ENCODE results near the gene TCF23.
"Not testable (repeated sequence)": the region's sequence is repeated elsewhere in the genome, so short reads cannot be mapped to it uniquely, and the experiment has no call there.

The TCF23 gene

DNA sequence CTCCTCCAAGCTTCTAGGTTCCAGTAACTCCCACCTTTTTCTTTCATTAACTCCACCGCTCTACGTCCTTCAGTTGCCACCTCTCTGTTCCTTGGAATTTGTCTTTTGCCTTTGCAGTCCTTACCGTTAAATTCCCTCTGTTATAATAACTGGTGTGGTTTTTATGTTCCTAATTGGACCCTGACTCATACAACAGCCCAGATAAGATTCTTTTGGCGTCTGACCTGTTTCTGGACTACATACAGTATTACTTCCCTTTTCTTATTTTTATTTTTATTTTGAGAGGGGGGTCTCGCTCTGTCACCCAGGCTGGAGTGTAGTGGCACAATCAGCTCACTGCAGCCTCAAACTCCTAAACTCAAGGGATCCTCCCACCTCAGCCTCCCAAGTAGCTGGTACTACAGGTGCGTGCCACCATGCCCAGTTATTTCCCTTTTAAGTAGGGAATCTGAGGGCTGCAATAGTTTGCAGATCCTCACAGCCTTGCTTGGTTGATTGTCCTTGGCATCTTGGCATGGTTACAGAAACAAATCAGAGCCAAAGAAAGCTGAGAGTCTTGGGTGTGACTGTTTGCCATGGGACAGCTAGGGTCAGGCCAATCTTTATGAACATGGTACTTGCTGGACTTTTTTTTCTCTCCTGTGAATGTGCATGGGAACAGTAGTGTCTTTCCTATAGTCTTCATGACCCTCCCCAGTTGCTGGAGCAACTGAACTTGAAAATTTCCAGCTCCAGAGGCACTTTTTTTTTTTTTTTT lies 22.0 kb downstream of the TCF23 start:
- no peak for TF ChIP-seq ZBTB8A (tag by site-specific recombination; IDR thresholded peaks at IDR 0.05)
- 0 out of 2 replicates have a peak, but pooled peaks have one; percentile 25 for TF ChIP-seq ZNF692 (tag by site-specific recombination; IDR thresholded peaks at IDR 0.05)
- POLR2A ChIA-PET, result interaction anchor here (0.7 kb wide), 1 partner anchor 20 kb away, joined by 3 read pairs; no protein-coding TSS in a partner anchor
- H3K9me3 ChIP-seq (ENCODE audit: control insufficient read depth, insufficient read depth, low read depth, low read length), result no peaks in the 10 kb centered on the region
- H3K4me3 ChIP-seq (ENCODE audit: low read depth, low read length), result no peak overlapping the region
- H3K36me3 ChIP-seq (ENCODE audit: control insufficient read depth in 2 of 2, insufficient read depth in 1 of 2, low read length in 2 of 2), result no peaks in the 10 kb centered on the region
- CTCF ChIA-PET, result interaction anchor here (0.6 to 2.4 kb wide), 24 partner anchors 8 to 327 kb away, joined by 3 to 22 read pairs (median 5); partner anchors contain the start of genes PREB and TCF23
- H3K4me1 ChIP-seq (ENCODE audit: control insufficient read depth, insufficient read depth, low read length), result no peaks in the 10 kb centered on the region
- H3K27ac ChIP-seq (ENCODE audit: extremely low read depth, low read depth, low read length), result no peak overlapping the region

DNA sequence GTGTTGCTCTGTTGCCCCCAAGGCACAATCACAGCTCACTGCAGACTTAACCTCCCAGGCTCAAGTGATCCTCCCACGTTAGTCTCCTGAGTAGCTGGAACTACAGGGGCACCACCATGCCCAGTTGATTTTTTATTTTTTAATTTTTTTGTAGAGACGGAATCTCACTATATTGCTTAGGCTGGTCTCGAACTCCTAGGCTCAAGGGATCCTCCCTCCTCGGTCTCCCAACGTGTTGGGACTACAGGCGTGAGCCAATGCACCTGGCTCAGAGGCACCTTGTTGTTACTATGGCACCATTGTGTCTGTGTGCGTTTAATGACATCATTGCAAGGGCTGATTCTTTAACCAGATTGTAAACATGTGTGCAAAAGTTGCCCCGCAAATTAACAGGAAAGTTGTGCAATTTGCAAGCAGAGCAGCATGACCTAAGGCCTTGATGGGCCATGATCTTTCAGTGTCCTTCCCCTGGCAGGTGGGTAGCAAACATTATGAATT lies 22.6 kb downstream of the TCF23 start:
- Histone ChIP-seq H3K4me3 (ENCODE audit: low read depth, low read length) (no peak overlapping the region), H3K4me1 (ENCODE audit: control insufficient read depth, insufficient read depth, low read length) (no peaks in the 10 kb centered on the region), H3K36me3 (ENCODE audit: control insufficient read depth in 2 of 2, insufficient read depth in 1 of 2, low read length in 2 of 2) (no peaks in the 10 kb centered on the region), H3K27ac (ENCODE audit: extremely low read depth, low read depth, low read length) (no peak overlapping the region), H3K9me3 (ENCODE audit: control insufficient read depth, insufficient read depth, low read depth, low read length) (no peaks in the 10 kb centered on the region)
- ChIA-PET POLR2A (interaction anchor here (0.7 kb wide), 1 partner anchor 21 kb away, joined by 3 read pairs; no protein-coding TSS in a partner anchor), CTCF (interaction anchor here (0.6 to 2.4 kb wide), 6 partner anchors 18 to 328 kb away, joined by 3 to 22 read pairs (median 4); no protein-coding TSS in a partner anchor)
- TF ChIP-seq ATF2 (tag by site-specific recombination; IDR thresholded peaks at IDR 0.05; ENCODE audit: low read depth) (peak; percentile 57; the same call in 1 of the 2 replicates), ZNF571 (tag by site-specific recombination; IDR thresholded peaks at IDR 0.05) (no peak)

GRCh38 chr2:27174638-27175037 lies 25.8 kb downstream of the TCF23 start:
- Histone ChIP-seq H3K27ac (ENCODE audit: extremely low read depth, low read depth, low read length) (no peak overlapping the region), H3K9me3 (ENCODE audit: control insufficient read depth, insufficient read depth, low read depth, low read length) (no peaks in the 10 kb centered on the region), H3K36me3 (ENCODE audit: control insufficient read depth in 2 of 2, insufficient read depth in 1 of 2, low read length in 2 of 2) (no peaks in the 10 kb centered on the region), H3K4me3 (ENCODE audit: low read depth, low read length) (no peak overlapping the region), H3K4me1 (ENCODE audit: control insufficient read depth, insufficient read depth, low read length) (no peaks in the 10 kb centered on the region)
- TF ChIP-seq ZBTB17 (tag by site-specific recombination; IDR thresholded peaks at IDR 0.05), result 0 out of 2 replicates have a peak, but pooled peaks have one; percentile 37
- TF ChIP-seq RBAK (tag by site-specific recombination; IDR thresholded peaks at IDR 0.05), result no peak
- POLR2A ChIA-PET, result interaction anchor here (0.7 kb wide), 1 partner anchor 263 kb away, joined by 4 read pairs; no protein-coding TSS in a partner anchor
- CTCF ChIA-PET, result interaction anchor here (0.8 to 1.7 kb wide), 4 partner anchors 8 to 105 kb away, joined by 3 to 6 read pairs (median 4); no protein-coding TSS in a partner anchor

DNA sequence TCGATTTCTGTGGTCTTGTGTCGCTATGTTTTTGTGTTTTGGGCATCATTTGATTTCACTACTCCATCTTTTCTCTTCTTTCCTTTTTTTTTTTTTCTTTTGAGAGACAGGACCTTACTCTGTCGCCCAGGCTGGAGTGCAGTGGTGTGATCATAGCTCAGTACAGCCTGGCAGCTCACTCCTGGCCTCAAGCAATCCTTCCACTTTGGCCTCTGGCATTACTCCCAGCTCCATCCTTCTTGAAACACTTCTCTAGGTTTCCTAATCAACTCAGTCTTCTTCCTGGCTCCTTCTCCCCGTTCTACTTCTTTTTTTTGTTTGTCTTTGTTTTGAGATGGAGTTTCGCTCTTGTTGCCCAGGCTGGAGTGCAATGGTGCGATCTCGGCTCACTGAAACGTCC lies 26.5 kb downstream of the TCF23 start:
- no peaks in the 10 kb centered on the region for H3K36me3 ChIP-seq (ENCODE audit: control insufficient read depth in 2 of 2, insufficient read depth in 1 of 2, low read length in 2 of 2)

GRCh38 chr2:27175781-27176180 lies 27.0 kb downstream of the TCF23 start:
- H3K4me3 ChIP-seq (ENCODE audit: low read depth, low read length); H3K36me3 ChIP-seq (ENCODE audit: control insufficient read depth in 2 of 2, insufficient read depth in 1 of 2, low read length in 2 of 2); H3K27ac ChIP-seq (ENCODE audit: extremely low read depth, low read depth, low read length); H3K9me3 ChIP-seq (ENCODE audit: control insufficient read depth, insufficient read depth, low read depth, low read length); POLR2A ChIA-PET; H3K4me1 ChIP-seq (ENCODE audit: control insufficient read depth, insufficient read depth, low read length): not testable (repeated sequence)
- CTCF ChIA-PET, result interaction anchor here (0.6 to 1.7 kb wide), 5 partner anchors 8 to 330 kb away, joined by 3 to 6 read pairs (median 3); partner anchors contain the start of gene PREB

More for the DNA sequence above, 26.5 kb downstream of the TCF23 start:
- ChIA-PET CTCF (interaction anchor here (0.9 to 1.7 kb wide), 5 partner anchors 9 to 329 kb away, joined by 3 to 6 read pairs (median 4); partner anchors contain the start of gene PREB), POLR2A (interaction anchor here (0.7 kb wide), 1 partner anchor 264 kb away, joined by 4 read pairs; no protein-coding TSS in a partner anchor)
- H3K9me3 ChIP-seq (ENCODE audit: control insufficient read depth, insufficient read depth, low read depth, low read length), result no peaks in the 10 kb centered on the region
- TF ChIP-seq ZNF426 (tag by site-specific recombination; IDR thresholded peaks at IDR 0.05), result no peak
- no peak overlapping the region for H3K4me3 ChIP-seq (ENCODE audit: low read depth, low read length)
- no peak overlapping the region for H3K27ac ChIP-seq (ENCODE audit: extremely low read depth, low read depth, low read length)
- H3K4me1 ChIP-seq (ENCODE audit: control insufficient read depth, insufficient read depth, low read length), result no peaks in the 10 kb centered on the region

Measured in HEK293 (cell line).